NCI-H2227 (cell line): ENCODE results near the gene TNFRSF9.

ENCODE experiments used
- DNase-seq: peaks from one replicate; lab custom pipeline; 2025; ENCODE audit not compliant: unreplicated experiment; lab: John Stamatoyannopoulos, UW

TNFRSF9 gene

DNA sequence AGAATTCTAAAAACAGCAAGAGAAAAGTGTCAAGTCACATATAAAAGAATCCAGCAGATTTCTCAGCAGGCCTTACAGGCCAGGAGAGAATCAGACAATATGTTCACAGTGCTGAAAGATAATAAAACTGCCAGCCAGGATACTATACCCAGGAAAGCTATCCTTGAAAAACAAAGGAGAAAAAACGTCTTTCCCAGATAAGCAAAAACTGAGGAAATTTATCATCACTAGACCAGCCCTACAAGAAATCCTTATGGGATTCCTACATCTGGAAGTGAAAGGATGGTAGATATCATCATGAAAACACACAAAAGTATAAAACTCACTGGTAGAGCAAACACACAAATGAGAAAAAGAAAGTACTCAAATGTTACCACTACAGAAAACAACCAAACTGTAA lies 62.6 kb downstream of the TNFRSF9 start:
- DNase-seq, result no peak

DNA sequence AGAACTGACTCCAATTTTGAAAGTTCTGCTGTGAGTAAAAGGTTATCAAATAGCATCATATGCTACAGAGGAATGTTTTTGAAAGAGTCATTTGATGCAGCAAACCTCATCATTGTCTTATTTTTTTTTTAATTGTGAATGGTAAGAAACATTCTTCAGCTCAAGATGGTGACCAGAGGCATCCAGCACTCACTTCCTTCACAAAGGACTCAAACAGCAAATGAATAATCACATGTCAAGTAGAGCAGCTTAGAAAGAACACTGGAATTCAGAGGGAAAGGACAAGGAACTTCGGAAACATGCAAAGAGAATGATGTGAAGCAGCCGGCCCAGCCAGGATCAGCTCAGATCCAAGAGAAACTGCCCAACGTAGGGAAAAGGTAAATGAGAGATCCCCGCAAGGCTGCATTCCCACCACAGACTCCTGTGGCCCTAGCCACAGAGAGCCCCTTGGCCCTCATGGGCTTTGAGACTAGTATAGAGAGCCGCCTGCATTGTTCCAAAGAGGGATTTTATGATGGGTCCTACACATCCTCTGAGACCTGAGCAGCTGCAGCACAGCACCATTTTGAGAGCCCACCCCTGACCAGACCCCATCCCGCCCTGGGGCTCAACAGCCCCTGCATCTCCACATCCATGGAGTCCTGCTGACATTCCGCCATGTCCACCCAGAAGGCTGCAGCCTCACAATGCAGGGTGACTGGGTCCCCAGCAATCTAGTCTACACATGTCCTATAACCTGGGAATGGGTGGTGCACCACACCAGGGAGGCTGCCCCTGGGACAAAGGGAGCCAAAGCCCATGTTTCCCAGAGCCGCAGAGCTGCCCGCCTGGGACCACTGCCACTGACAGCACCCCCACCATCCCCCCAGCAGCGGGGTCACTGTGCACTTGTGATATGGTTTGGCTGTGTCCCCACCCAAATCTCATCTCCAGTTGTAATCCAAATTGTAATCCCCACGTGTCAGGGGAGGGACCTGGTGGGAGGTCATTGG lies 66.5 kb downstream of the TNFRSF9 start:
- DNase-seq, result no peak

DNA sequence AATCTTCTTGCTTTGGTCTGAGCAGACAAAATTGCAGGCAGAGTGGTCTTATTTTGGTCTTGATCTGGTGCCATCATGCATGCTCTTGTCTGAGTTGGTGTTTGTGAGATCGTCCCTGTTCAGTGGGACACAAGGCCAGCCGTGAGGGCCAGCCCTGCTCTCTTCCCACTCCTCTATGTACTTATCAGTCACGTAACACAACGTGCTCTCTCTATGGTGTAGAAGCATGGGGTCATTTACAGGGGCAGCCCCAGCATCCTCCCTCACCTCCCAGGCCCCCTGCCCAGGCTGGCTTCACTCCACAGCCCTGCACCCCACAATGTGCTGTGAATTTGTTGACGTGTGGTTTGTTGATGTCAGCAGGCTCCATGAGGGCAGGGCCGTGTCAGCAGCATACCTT lies 69.5 kb downstream of the TNFRSF9 start:
- DNase-seq, result no peak

DNA sequence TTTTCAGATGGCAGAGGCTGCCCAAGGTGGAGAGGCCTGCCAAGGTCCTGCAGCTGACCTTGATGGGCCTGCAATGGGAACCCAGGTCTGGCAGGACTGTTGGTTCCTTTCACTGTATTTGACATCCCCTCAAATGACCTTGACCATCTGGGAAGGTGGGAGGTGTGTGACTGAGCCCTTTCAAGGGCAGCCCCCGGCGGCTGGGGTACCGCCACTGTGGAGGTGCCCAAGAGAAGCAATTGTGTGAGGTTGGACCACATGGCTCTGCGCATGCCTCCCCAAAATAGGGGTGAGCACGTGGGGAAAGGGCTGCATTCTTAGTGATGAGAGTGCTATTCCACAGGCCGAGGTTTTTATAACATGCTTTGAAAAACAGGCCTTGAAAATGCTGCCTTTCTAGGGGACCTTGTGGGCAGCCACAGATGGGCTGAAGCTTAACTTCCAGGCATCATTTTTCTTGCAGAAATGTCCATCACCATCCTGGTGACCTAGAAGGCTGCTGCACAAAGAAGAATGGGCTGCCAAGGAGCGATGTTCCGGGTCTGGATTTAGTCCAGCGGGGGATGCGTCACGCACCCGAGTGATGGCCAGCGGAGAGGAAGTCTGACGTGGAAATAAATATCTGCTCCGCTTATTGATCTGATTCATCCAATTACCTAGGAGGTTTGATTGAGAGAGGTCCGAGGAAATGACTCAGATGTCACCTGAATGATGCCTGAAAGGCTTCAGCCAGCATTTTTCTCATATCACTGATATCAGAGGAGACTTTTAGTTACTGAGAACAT lies 71.3 kb downstream of the TNFRSF9 start:
- no peak for DNase-seq

DNA sequence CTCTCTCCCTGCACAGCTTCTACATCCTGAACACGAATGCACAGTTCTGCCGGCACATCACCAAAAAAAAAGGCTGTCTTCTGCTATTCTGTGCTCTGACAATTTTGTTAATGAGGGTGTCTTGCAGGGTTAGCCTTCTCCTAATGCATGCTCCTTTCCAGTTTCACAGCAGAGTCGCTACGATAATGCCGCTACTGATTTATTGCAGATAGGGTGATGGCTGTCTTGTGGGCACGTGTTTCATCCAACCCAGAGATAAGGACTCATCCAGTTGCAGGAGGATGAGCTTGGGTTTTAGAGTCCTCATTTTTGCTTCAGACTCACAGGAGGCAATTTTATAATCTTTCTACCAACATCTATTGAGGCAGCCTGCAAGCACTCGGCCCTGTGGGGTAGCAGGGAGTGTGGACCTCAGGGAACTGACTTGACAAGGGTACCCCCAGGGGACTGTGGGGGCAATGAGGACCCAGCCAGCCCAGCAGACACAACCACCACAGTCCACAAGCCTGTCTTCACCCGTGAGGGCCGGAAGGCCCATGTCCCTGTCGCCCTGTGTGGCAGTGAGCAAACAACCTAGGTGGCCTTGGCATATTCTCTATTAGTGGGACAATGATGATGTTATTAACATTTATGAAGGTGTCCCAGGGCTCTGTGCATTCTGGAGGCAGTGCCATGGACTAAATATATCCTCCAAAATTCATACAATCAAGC lies 72.4 kb downstream of the TNFRSF9 start:
- no peak for DNase-seq

DNA sequence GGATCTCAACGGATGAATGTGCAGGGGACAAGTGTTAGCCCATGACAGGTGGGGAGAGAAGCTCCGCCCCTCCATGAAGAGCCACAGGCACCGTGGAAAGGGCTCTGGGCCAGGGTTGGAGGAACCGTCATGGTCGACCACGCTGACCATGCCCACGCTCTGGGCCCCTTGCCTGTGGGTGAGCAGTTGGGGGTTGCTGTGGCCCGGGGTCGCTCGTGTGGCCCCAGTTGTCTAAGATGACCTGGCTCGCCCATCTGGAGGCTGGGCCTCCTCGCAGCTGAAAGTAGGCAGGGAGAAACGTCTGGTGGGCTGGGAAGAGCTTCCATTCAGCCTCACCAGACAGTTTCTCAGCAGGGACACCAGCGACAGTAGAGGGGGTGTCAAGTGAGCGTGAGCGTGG lies 74.7 kb downstream of the TNFRSF9 start:
- DNase-seq, result no peak
